Measurements from ENCODE around the gene PARP11. TPM values are rescaled to one million over a fixed set of nuclear protein-coding genes. Genes with fewer than 3 reads are reported as not detected.
"Not testable (repeated sequence)": the region's sequence is repeated elsewhere in the genome, so short reads cannot be mapped to it uniquely, and the experiment has no call there.

The PARP11 gene
- total RNA-seq, 1 experiment from 2014 or later: 11.3 TPM

GRCh38 chr12:3839745-3840144, 33.5 kb downstream of the PARP11 start:
- not testable (repeated sequence) for H3K4me1 ChIP-seq (ENCODE audit: insufficient read depth, low read length); H3K9ac ChIP-seq (ENCODE audit: extremely low read depth, insufficient read length, low read length); H3K4me2 ChIP-seq (ENCODE audit: insufficient read depth, insufficient read length, low read length); H3K79me2 ChIP-seq (ENCODE audit: insufficient read depth, low read length); H2BK15ac ChIP-seq (ENCODE audit: low read depth, low read length); H2BK120ac ChIP-seq (ENCODE audit: low read depth, low read length, poor library complexity, severe bottlenecking); H3K9me3 Mint-ChIP-seq; H3K4ac ChIP-seq (ENCODE audit: low read depth, low read length); H2BK20ac ChIP-seq (ENCODE audit: low read depth, low read length, poor library complexity, severe bottlenecking); H4K91ac ChIP-seq (ENCODE audit: insufficient read length, low read depth, low read length); H2BK5ac ChIP-seq (ENCODE audit: insufficient read length, low read length); H3K23me2 ChIP-seq (ENCODE audit: insufficient read length, low read depth, low read length, poor library complexity, severe bottlenecking); H3K27ac Mint-ChIP-seq; H3K27me3 Mint-ChIP-seq (ENCODE audit: low read depth); H4K5ac ChIP-seq (ENCODE audit: insufficient read length, low read depth, low read length); H3K4me3 Mint-ChIP-seq; H2AFZ ChIP-seq (ENCODE audit: low read length); H3K27me3 ChIP-seq (ENCODE audit: insufficient read depth, low read length); H3K27ac ChIP-seq (ENCODE audit: insufficient read length, low read depth, low read length); H4K8ac ChIP-seq (replicated peaks; ENCODE audit: insufficient read length, low read depth, low read length); H3T11ph ChIP-seq (ENCODE audit: low read length); DNase-seq; H2BK12ac ChIP-seq (ENCODE audit: insufficient read length, low read depth, low read length); H3K79me1 ChIP-seq (ENCODE audit: insufficient read depth, low read depth, low read length, poor library complexity, severe bottlenecking); H3K36me3 Mint-ChIP-seq (ENCODE audit: insufficient read depth in 1 of 3, low read depth in 3 of 3); H3K9me3 ChIP-seq (ENCODE audit: control insufficient read depth, low read depth, low read length); H4K20me1 ChIP-seq (ENCODE audit: control insufficient read depth, insufficient read depth, insufficient read length); H3K56ac ChIP-seq (ENCODE audit: insufficient read length, low read depth, low read length); H3K14ac ChIP-seq (ENCODE audit: insufficient read depth, low read length); H2AK5ac ChIP-seq (ENCODE audit: insufficient read length, low read length); H3K23ac ChIP-seq (ENCODE audit: insufficient read length, low read depth, low read length); H3K18ac ChIP-seq (ENCODE audit: insufficient read length, low read depth, low read length)
- no CpG with 5 or more reads among the region's 4 CpGs for WGBS (ENCODE audit: extremely low coverage, insufficient read length, low lambda C conversion rate)
- peaks cover 13 to 15% of the 10 kb centered on the region in 2 experiments for H3K4me1 Mint-ChIP-seq

DNA sequence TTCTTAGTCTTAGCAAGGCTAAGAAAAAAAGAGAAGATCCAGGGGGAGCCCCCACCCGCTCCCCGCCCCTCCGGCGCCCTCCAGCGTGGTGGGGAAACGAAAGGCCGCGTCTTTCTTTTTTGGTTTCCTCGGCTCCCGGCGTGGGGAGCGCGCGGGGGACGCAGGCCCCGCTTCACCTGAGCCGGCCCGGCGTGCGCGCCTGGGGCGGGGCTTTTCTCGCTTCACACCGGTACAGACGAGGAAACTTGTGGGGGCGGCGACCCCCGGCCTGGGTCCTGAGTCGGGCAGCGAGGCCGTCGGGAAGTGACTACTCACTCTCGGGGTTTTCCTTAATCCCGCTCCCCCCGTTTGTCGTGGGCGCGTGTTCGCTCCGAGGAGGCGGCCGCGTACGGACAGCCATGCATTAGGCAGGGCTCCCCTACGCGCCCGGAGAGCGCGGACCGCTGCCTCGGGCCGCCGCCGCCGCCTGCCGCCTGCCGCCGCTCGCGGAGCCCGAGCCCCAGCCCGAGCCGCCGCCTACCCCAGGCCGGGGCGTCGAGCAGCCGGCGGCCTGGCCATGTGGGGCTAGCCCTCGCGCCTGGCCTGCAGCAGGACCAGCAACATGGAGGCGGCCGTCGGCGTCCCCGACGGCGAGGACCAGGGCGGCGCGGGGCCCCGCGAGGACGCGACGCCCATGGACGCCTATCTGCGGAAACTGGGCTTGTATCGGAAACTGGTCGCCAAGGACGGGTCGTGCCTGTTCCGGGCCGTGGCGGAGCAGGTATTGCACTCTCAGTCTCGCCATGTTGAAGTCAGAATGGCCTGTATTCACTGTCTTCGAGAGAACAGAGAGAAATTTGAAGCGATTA, 34.3 kb downstream of the PARP11 start:
- not testable (repeated sequence) for H3K27ac ChIP-seq (ENCODE audit: insufficient read length, low read depth, low read length); H2BK15ac ChIP-seq (ENCODE audit: low read depth, low read length); H4K5ac ChIP-seq (ENCODE audit: insufficient read length, low read depth, low read length); H2AFZ ChIP-seq (ENCODE audit: low read length); H3K23ac ChIP-seq (ENCODE audit: insufficient read length, low read depth, low read length); H3K27ac Mint-ChIP-seq; H3K79me1 ChIP-seq (ENCODE audit: insufficient read depth, low read depth, low read length, poor library complexity, severe bottlenecking); H4K8ac ChIP-seq (replicated peaks; ENCODE audit: insufficient read length, low read depth, low read length); H2BK120ac ChIP-seq (ENCODE audit: low read depth, low read length, poor library complexity, severe bottlenecking); H3K27me3 ChIP-seq (ENCODE audit: insufficient read depth, low read length); H3K4ac ChIP-seq (ENCODE audit: low read depth, low read length); H3K23me2 ChIP-seq (ENCODE audit: insufficient read length, low read depth, low read length, poor library complexity, severe bottlenecking); H2BK5ac ChIP-seq (ENCODE audit: insufficient read length, low read length); H3K4me3 Mint-ChIP-seq; H4K91ac ChIP-seq (ENCODE audit: insufficient read length, low read depth, low read length); H2BK20ac ChIP-seq (ENCODE audit: low read depth, low read length, poor library complexity, severe bottlenecking); H3K9me3 ChIP-seq (ENCODE audit: control insufficient read depth, low read depth, low read length); H4K20me1 ChIP-seq (ENCODE audit: control insufficient read depth, insufficient read depth, insufficient read length); DNase-seq; H3K36me3 Mint-ChIP-seq (ENCODE audit: insufficient read depth in 1 of 3, low read depth in 3 of 3); H3T11ph ChIP-seq (ENCODE audit: low read length); H3K18ac ChIP-seq (ENCODE audit: insufficient read length, low read depth, low read length); H3K79me2 ChIP-seq (ENCODE audit: insufficient read depth, low read length); H3K56ac ChIP-seq (ENCODE audit: insufficient read length, low read depth, low read length); H2AK5ac ChIP-seq (ENCODE audit: insufficient read length, low read length); H3K9me3 Mint-ChIP-seq; H3K27me3 Mint-ChIP-seq (ENCODE audit: low read depth); H2BK12ac ChIP-seq (ENCODE audit: insufficient read length, low read depth, low read length); H3K9ac ChIP-seq (ENCODE audit: extremely low read depth, insufficient read length, low read length); H3K4me2 ChIP-seq (ENCODE audit: insufficient read depth, insufficient read length, low read length); H3K4me1 ChIP-seq (ENCODE audit: insufficient read depth, low read length); H3K14ac ChIP-seq (ENCODE audit: insufficient read depth, low read length)
- H3K4me1 Mint-ChIP-seq: peaks cover 16 to 21% of the 10 kb centered on the region in 2 experiments
- no CpG with 5 or more reads among the region's 98 CpGs for WGBS (ENCODE audit: extremely low coverage, insufficient read length, low lambda C conversion rate)

Data from H9 (cell line).